Measurements from ENCODE around the gene TMPRSS3. TPM values are rescaled to one million over a fixed set of nuclear protein-coding genes. Genes with fewer than 3 reads are reported as not detected.
A peak's percentile ranks its signal among the peaks of the same experiment; 100 is the strongest.

The TMPRSS3 gene
- total RNA-seq, 1 experiment from 2014 or later = not detected

DNA sequence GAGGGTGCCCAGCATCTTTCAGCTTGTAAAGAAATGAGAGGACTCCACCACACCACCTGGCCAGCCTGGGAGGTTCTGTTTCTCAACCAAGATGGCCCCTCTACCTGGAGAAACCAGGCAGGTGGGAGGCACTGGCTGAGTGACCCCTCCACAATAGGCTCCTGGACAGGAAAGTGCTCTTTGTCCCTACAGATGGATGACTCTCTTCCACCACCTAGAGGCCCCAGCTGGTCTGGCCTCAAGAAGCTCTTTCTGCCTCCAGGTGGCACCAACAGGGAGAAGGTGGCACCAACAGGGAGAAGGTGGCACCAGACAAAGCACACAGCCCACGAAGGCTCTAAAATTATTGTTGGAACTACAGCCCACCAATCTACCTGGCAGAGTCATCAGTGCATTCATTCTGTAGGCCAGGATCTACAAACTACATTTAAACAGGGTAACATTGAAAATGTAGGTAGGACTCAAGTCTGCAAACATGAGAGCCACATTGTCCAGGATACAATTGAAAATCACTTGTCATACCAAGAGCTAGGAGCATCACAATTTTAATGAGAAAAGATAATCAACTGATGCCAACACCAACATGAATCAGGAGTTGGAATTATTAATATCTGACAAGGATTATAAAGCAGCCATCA, 14.4 kb downstream of the TMPRSS3 start:
- H4K20me1 ChIP-seq (ENCODE audit: insufficient read depth, low read depth, low read length) = peaks cover 2% of the 10 kb centered on the region; the same call in 1 of the 2 replicates
- H3K9ac ChIP-seq (ENCODE audit: low read length) = no peak overlapping the region
- no peak overlapping the region for H3K27ac ChIP-seq (ENCODE audit: low read length)
- H2AFZ ChIP-seq (ENCODE audit: low read length) = no peak overlapping the region
- DNase-seq = peak; percentile 82
- peaks cover 25% of the 10 kb centered on the region for H3K4me1 ChIP-seq (ENCODE audit: low read length)
- H3K27me3 ChIP-seq (ENCODE audit: low read length) = no peaks in the 10 kb centered on the region
- H3K4me3 ChIP-seq (ENCODE audit: low read length) = no peak overlapping the region
- H3K79me2 ChIP-seq (ENCODE audit: low read length) = no peaks in the 10 kb centered on the region
- no peaks in the 10 kb centered on the region; the same call in 1 of the 2 replicates for H3K36me3 ChIP-seq (ENCODE audit: insufficient read depth, low read length)
- H3K9me3 ChIP-seq (ENCODE audit: low read length) = peaks cover 9% of the 10 kb centered on the region; the same call in 1 of the 2 replicates
- no peaks in the 10 kb centered on the region for H3K9me2 ChIP-seq (replicated peaks; ENCODE audit: insufficient read depth, low read length)
- H3K4me2 ChIP-seq (ENCODE audit: low read depth, low read length, poor library complexity, severe bottlenecking) = no peak overlapping the region

DNA sequence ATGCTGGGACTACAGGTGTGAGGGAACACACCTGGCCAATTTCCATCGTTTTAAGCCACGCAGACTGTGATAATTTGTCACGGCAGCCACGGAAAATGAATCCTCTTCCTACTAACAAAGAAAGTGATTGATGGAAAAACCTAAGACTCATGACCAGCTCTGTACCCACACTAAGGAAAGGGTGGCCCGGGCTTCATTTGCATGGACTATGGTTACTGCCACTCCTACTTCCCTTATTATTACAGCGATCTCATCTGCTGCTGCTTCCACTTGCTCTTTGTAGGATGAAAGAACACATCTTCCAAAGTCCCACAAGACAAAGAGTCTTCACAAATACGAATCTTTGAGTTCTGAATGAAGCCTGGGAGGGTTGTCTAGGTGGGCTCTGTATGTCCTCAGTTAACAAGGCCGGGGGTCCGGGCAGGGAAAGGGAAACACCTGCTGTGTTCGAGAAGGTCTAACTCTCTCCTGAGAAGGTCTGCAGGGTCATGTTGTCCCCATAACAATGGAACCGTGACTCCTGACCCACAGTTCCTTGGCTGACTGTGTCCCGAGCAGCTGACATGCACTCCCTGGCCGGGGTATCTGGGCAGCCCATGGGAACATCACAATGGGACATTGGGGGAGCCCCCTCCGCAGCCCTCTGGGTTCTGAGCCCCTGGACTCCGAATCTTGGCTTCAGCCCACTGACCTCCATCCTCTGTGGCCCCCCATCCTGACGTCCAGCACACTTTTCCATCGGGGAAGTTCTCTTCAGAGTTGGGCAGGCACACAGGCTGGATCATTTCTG, 16.2 kb downstream of the TMPRSS3 start:
- peaks cover 20% of the 10 kb centered on the region for H3K4me1 ChIP-seq (ENCODE audit: low read length)
- H3K4me2 ChIP-seq (ENCODE audit: low read depth, low read length, poor library complexity, severe bottlenecking) = peak overlapping the region; percentile 38
- H3K79me2 ChIP-seq (ENCODE audit: low read length) = no peaks in the 10 kb centered on the region
- H3K27me3 ChIP-seq (ENCODE audit: low read length) = no peaks in the 10 kb centered on the region
- 0 out of 2 replicates have a peak, but pooled peaks cover 7% of the 10 kb centered on the region for H4K20me1 ChIP-seq (ENCODE audit: insufficient read depth, low read depth, low read length)
- H3K27ac ChIP-seq (ENCODE audit: low read length) = no peak overlapping the region
- no peaks in the 10 kb centered on the region for H3K9me2 ChIP-seq (replicated peaks; ENCODE audit: insufficient read depth, low read length)
- no peak overlapping the region for H2AFZ ChIP-seq (ENCODE audit: low read length)
- H3K9ac ChIP-seq (ENCODE audit: low read length) = no peak overlapping the region
- H3K9me3 ChIP-seq (ENCODE audit: low read length) = peaks cover 9% of the 10 kb centered on the region; the same call in 1 of the 2 replicates
- peak; percentile 77 for DNase-seq
- no peaks in the 10 kb centered on the region; the same call in 1 of the 2 replicates for H3K36me3 ChIP-seq (ENCODE audit: insufficient read depth, low read length)
- H3K4me3 ChIP-seq (ENCODE audit: low read length) = no peak overlapping the region

GRCh38 chr21:42378418-42378817, 17.4 kb downstream of the TMPRSS3 start:
- Histone ChIP-seq H3K9me2 (replicated peaks; ENCODE audit: insufficient read depth, low read length) (no peaks in the 10 kb centered on the region), H3K27me3 (ENCODE audit: low read length) (no peaks in the 10 kb centered on the region), H3K4me2 (ENCODE audit: low read depth, low read length, poor library complexity, severe bottlenecking) (no peak overlapping the region), H3K4me3 (ENCODE audit: low read length) (no peak overlapping the region), H3K9ac (ENCODE audit: low read length) (no peak overlapping the region), H2AFZ (ENCODE audit: low read length) (no peak overlapping the region), H3K9me3 (ENCODE audit: low read length) (peaks cover 9% of the 10 kb centered on the region; the same call in 1 of the 2 replicates), H3K36me3 (ENCODE audit: insufficient read depth, low read length) (no peaks in the 10 kb centered on the region; the same call in 1 of the 2 replicates), H3K27ac (ENCODE audit: low read length) (no peak overlapping the region), H3K79me2 (ENCODE audit: low read length) (no peaks in the 10 kb centered on the region), H3K4me1 (ENCODE audit: low read length) (peaks cover 9% of the 10 kb centered on the region), H4K20me1 (ENCODE audit: insufficient read depth, low read depth, low read length) (0 out of 2 replicates have a peak, but pooled peaks cover 7% of the 10 kb centered on the region)
- no peak for DNase-seq

GRCh38 chr21:42377951-42378340, 17.9 kb downstream of the TMPRSS3 start:
- no peak overlapping the region for H3K4me2 ChIP-seq (ENCODE audit: low read depth, low read length, poor library complexity, severe bottlenecking)
- H3K4me3 ChIP-seq (ENCODE audit: low read length) = no peak overlapping the region
- H3K9ac ChIP-seq (ENCODE audit: low read length) = no peak overlapping the region
- H2AFZ ChIP-seq (ENCODE audit: low read length) = no peak overlapping the region
- no peaks in the 10 kb centered on the region for H3K9me2 ChIP-seq (replicated peaks; ENCODE audit: insufficient read depth, low read length)
- H3K9me3 ChIP-seq (ENCODE audit: low read length) = peaks cover 9% of the 10 kb centered on the region; the same call in 1 of the 2 replicates
- no peak overlapping the region for H3K27ac ChIP-seq (ENCODE audit: low read length)
- H3K36me3 ChIP-seq (ENCODE audit: insufficient read depth, low read length) = no peaks in the 10 kb centered on the region; the same call in 1 of the 2 replicates
- 0 out of 2 replicates have a peak, but pooled peaks cover 7% of the 10 kb centered on the region for H4K20me1 ChIP-seq (ENCODE audit: insufficient read depth, low read depth, low read length)
- H3K27me3 ChIP-seq (ENCODE audit: low read length) = no peaks in the 10 kb centered on the region
- no peaks in the 10 kb centered on the region for H3K79me2 ChIP-seq (ENCODE audit: low read length)
- no peak for DNase-seq
- H3K4me1 ChIP-seq (ENCODE audit: low read length) = peaks cover 9% of the 10 kb centered on the region

GRCh38 chr21:42377211-42377950, 18.5 kb downstream of the TMPRSS3 start:
- H3K4me2 ChIP-seq (ENCODE audit: low read depth, low read length, poor library complexity, severe bottlenecking) = no peak overlapping the region
- H3K27ac ChIP-seq (ENCODE audit: low read length) = no peak overlapping the region
- no peak for DNase-seq
- no peak overlapping the region for H2AFZ ChIP-seq (ENCODE audit: low read length)
- H3K79me2 ChIP-seq (ENCODE audit: low read length) = no peaks in the 10 kb centered on the region
- H3K9me3 ChIP-seq (ENCODE audit: low read length) = peaks cover 9% of the 10 kb centered on the region; the same call in 1 of the 2 replicates
- H4K20me1 ChIP-seq (ENCODE audit: insufficient read depth, low read depth, low read length) = 0 out of 2 replicates have a peak, but pooled peaks cover 7% of the 10 kb centered on the region
- no peak overlapping the region for H3K9ac ChIP-seq (ENCODE audit: low read length)
- H3K9me2 ChIP-seq (replicated peaks; ENCODE audit: insufficient read depth, low read length) = no peaks in the 10 kb centered on the region
- peaks cover 9% of the 10 kb centered on the region for H3K4me1 ChIP-seq (ENCODE audit: low read length)
- H3K4me3 ChIP-seq (ENCODE audit: low read length) = no peak overlapping the region
- H3K36me3 ChIP-seq (ENCODE audit: insufficient read depth, low read length) = no peaks in the 10 kb centered on the region; the same call in 1 of the 2 replicates
- H3K27me3 ChIP-seq (ENCODE audit: low read length) = no peaks in the 10 kb centered on the region

GRCh38 chr21:42376338-42376982, 19.4 kb downstream of the TMPRSS3 start:
- 0 out of 2 replicates have a peak, but pooled peaks cover 7% of the 10 kb centered on the region for H4K20me1 ChIP-seq (ENCODE audit: insufficient read depth, low read depth, low read length)
- no peaks in the 10 kb centered on the region for H3K27me3 ChIP-seq (ENCODE audit: low read length)
- no peaks in the 10 kb centered on the region for H3K9me2 ChIP-seq (replicated peaks; ENCODE audit: insufficient read depth, low read length)
- H3K4me3 ChIP-seq (ENCODE audit: low read length) = no peak overlapping the region
- DNase-seq = peak; percentile 66
- H3K4me1 ChIP-seq (ENCODE audit: low read length) = peaks cover 9% of the 10 kb centered on the region
- no peak overlapping the region for H3K27ac ChIP-seq (ENCODE audit: low read length)
- H3K4me2 ChIP-seq (ENCODE audit: low read depth, low read length, poor library complexity, severe bottlenecking) = no peak overlapping the region
- no peak overlapping the region for H2AFZ ChIP-seq (ENCODE audit: low read length)
- no peaks in the 10 kb centered on the region for H3K79me2 ChIP-seq (ENCODE audit: low read length)
- H3K9ac ChIP-seq (ENCODE audit: low read length) = no peak overlapping the region
- H3K9me3 ChIP-seq (ENCODE audit: low read length) = no peaks in the 10 kb centered on the region
- H3K36me3 ChIP-seq (ENCODE audit: insufficient read depth, low read length) = no peaks in the 10 kb centered on the region

DNA sequence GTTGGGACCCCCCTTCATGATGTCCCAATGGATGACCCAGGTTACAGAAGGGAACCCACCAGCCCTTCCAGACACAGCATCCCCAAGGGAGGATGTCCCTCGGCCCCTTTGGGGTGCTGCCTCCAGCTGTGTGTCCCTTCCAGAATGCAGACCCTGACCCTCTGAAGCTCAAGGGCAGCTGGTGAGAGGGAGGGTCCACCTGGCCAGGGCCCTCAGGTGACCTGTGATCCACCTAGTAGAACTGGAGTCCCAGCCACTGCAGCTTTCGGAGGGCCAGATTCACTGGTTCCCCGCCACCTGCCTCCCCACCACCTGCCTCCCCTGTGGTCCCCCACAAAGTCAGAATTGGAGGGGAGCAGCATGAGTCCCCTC, 19.9 kb downstream of the TMPRSS3 start:
- Histone ChIP-seq H4K20me1 (ENCODE audit: insufficient read depth, low read depth, low read length) (0 out of 2 replicates have a peak, but pooled peaks cover 7% of the 10 kb centered on the region), H3K27me3 (ENCODE audit: low read length) (no peaks in the 10 kb centered on the region), H2AFZ (ENCODE audit: low read length) (no peak overlapping the region), H3K27ac (ENCODE audit: low read length) (no peak overlapping the region), H3K4me3 (ENCODE audit: low read length) (no peak overlapping the region), H3K79me2 (ENCODE audit: low read length) (no peaks in the 10 kb centered on the region), H3K9me2 (replicated peaks; ENCODE audit: insufficient read depth, low read length) (no peaks in the 10 kb centered on the region), H3K9ac (ENCODE audit: low read length) (no peak overlapping the region), H3K4me2 (ENCODE audit: low read depth, low read length, poor library complexity, severe bottlenecking) (no peak overlapping the region), H3K9me3 (ENCODE audit: low read length) (no peaks in the 10 kb centered on the region), H3K4me1 (ENCODE audit: low read length) (peaks cover 9% of the 10 kb centered on the region), H3K36me3 (ENCODE audit: insufficient read depth, low read length) (no peaks in the 10 kb centered on the region)
- no peak for DNase-seq
